Right atrium auricular region (tissue), 2 donors: ENCODE data around the gene COX5A. TPM values are rescaled to one million over a fixed set of nuclear protein-coding genes. Genes with fewer than 3 reads are reported as not detected.
"Not testable (repeated sequence)": the region's sequence is repeated elsewhere in the genome, so short reads cannot be mapped to it uniquely, and the experiment has no call there.

Experiments used
- DNase-seq: peaks from one replicate; pipeline ENCODE4 v3.0.0-alpha.2; 2019; ENCODE audit warnings: low spot score
- H3K27ac ChIP-seq, 2 donors: fragments of 200-600 bp; sonication (generic); 1 replicate in 1 of 2; 2 replicates in 1 of 2; pipeline ENCODE4 v1.5.1; 2016 to 2019
- H3K27me3 ChIP-seq, 2 donors: fragments of 200-600 bp; sonication (generic); one replicate each; pipeline versions ENCODE4 v1.5.1 to v1.6.0; 2017 to 2019
- H3K36me3 ChIP-seq: fragments of 200-600 bp; sonication (generic); one replicate; pipeline ENCODE4 v1.5.1; 2016
- H3K4me1 ChIP-seq, 2 donors: fragments of 200-600 bp; sonication (generic); one replicate each; pipeline versions ENCODE4 v1.5.1 to v1.6.0; 2017 to 2019
- H3K4me3 ChIP-seq, 2 donors: fragments of 200-600 bp; sonication (generic); 1 replicate in 1 of 2; 2 replicates in 1 of 2; pipeline ENCODE4 v1.5.1; 2017 to 2019; ENCODE audit warnings: mild to moderate bottlenecking in 1 of 2, moderate library complexity in 1 of 2
- H3K9me3 ChIP-seq, 2 donors: fragments of 200-600 bp; sonication (generic); one replicate each; pipeline ENCODE4 v1.5.1; 2019
- total RNA-seq, 2 donors: library from RNA; depleted of rRNA; stranded (reverse); fragments of >200 nt; gene quantifications; one replicate each; pipeline ENCODE4 v1.1.0, GENCODE V29; 2016
- TF ChIP-seq, protein P1 (sequence below), 2 donors: fragments of 200-600 bp; sonication (generic); IDR thresholded peaks; one replicate each; pipeline ENCODE4 v1.5.1; 2019; ENCODE audit warnings: antibody characterized with exemption in 2 of 2

The COX5A gene
- total RNA-seq, 2 donors from 2014 or later, result 399 to 869 TPM

- peak overlapping the region; percentile 43 to 66 for H3K4me3 ChIP-seq
- H3K27me3 ChIP-seq, result no peaks in the 10 kb centered on the region
Observed at GRCh38 chr15:74955017-74955416, 17.1 kb upstream of the COX5A start.

GRCh38 chr15:74954515-74954914, 16.6 kb upstream of the COX5A start:
- TF ChIP-seq, protein P1, sequence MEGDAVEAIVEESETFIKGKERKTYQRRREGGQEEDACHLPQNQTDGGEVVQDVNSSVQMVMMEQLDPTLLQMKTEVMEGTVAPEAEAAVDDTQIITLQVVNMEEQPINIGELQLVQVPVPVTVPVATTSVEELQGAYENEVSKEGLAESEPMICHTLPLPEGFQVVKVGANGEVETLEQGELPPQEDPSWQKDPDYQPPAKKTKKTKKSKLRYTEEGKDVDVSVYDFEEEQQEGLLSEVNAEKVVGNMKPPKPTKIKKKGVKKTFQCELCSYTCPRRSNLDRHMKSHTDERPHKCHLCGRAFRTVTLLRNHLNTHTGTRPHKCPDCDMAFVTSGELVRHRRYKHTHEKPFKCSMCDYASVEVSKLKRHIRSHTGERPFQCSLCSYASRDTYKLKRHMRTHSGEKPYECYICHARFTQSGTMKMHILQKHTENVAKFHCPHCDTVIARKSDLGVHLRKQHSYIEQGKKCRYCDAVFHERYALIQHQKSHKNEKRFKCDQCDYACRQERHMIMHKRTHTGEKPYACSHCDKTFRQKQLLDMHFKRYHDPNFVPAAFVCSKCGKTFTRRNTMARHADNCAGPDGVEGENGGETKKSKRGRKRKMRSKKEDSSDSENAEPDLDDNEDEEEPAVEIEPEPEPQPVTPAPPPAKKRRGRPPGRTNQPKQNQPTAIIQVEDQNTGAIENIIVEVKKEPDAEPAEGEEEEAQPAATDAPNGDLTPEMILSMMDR (IDR thresholded peaks at IDR 0.05), result no peak
- H3K9me3 ChIP-seq, result no peaks in the 10 kb centered on the region
- no peaks in the 10 kb centered on the region for H3K27me3 ChIP-seq
- H3K4me3 ChIP-seq, result peak overlapping the region in 1 of 2 donors; percentile 66
- H3K36me3 ChIP-seq, result no peaks in the 10 kb centered on the region
- peaks cover 0 to 57% of the 10 kb centered on the region in 2 donors for H3K4me1 ChIP-seq
- H3K27ac ChIP-seq, result peak overlapping the region in 1 of 2 donors; percentile 74
- DNase-seq, result no peak

More at GRCh38 chr15:74955017-74955416, 17.1 kb upstream of the COX5A start:
- no peaks in the 10 kb centered on the region for H3K9me3 ChIP-seq
- H3K36me3 ChIP-seq, result no peaks in the 10 kb centered on the region
- TF ChIP-seq, protein P1 (IDR thresholded peaks at IDR 0.05), result no peak
- DNase-seq, result no peak
- H3K27ac ChIP-seq, result peak overlapping the region in 1 of 2 donors; percentile 74
- peaks cover 0 to 62% of the 10 kb centered on the region in 2 donors for H3K4me1 ChIP-seq

- TF ChIP-seq, protein P1 (IDR thresholded peaks at IDR 0.05), result no peak
- Histone ChIP-seq H3K4me3 (no peak overlapping the region), H3K27me3 (no peaks in the 10 kb centered on the region), H3K36me3 (no peaks in the 10 kb centered on the region), H3K9me3 (no peaks in the 10 kb centered on the region), H3K27ac (no peak overlapping the region), H3K4me1 (peaks cover 0 to 27% of the 10 kb centered on the region in 2 donors)
- DNase-seq, result no peak
Observed at GRCh38 chr15:74951006-74951405, 13.1 kb upstream of the COX5A start.

DNA sequence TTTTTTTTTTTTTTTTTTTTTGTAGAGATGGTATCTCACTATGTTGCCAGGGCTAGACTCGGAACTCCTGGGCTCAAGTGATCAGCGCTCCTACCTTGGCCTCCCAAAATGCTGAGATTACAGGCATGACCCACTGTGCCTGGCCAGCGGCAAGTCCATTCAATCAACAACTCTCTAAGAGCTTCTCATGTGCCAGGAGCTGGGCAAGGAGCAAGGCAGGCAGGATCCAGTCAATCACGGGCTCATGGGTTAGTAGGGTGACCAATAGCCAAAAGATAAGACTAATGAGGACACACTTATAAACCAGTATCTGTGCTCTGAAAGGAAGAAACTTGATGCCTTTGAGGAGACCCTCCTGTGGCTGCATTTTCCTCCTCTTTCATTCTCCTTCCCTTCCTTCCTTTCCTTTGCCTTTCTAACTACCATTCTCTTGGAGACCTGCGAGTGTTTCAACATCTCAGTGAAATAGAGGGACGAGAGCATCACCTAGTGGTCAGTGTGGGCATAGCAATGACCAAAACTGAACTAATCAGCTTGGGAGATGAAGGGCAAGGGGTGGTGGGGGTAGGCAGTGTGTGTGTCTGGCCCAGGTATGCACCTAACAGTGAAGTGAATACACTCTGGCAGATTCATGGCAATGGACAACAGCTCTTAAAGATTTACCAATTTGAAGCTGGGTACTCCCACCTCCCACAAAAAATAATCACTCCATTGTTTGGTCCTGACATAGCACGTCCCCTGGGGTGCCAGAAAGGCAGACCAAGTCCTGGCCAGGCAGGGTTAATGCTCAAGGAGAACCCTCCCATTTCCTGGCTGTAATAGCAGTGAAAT, 12.4 kb upstream of the COX5A start:
- Histone ChIP-seq H3K4me3 (no peak overlapping the region), H3K9me3 (no peaks in the 10 kb centered on the region), H3K4me1 (peaks cover 0 to 19% of the 10 kb centered on the region in 2 donors), H3K27ac (no peak overlapping the region), H3K36me3 (no peaks in the 10 kb centered on the region), H3K27me3 (no peaks in the 10 kb centered on the region)
- TF ChIP-seq, protein P1 (IDR thresholded peaks at IDR 0.05), result peak; percentile 98 to 99
- DNase-seq, result peak; percentile 86

DNA sequence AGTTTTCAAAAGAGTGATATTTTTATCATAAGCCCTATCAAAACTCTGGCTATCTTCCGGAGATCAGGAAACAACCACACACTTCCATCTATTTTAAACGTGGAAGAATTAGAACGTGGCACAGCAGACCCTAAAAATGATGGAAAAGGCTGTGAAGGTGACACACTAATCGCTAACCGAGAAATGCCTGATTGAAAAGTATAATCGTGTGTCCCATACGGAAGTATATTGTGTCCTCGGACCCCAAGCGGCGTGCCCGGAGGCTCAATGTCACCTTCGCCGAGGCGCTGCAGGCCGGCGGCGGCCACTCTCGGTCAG, 642 bp downstream of the COX5A start:
- H3K27ac ChIP-seq, result peak overlapping the region; percentile 97 to 98
- H3K4me1 ChIP-seq, result peaks cover 0 to 40% of the 10 kb centered on the region in 2 donors
- H3K27me3 ChIP-seq, result no peaks in the 10 kb centered on the region
- peak overlapping the region; percentile 91 to 97 for H3K4me3 ChIP-seq
- DNase-seq, result no peak
- H3K9me3 ChIP-seq, result no peaks in the 10 kb centered on the region
- H3K36me3 ChIP-seq, result no peaks in the 10 kb centered on the region
- TF ChIP-seq, protein P1 (IDR thresholded peaks at IDR 0.05), result no peak

DNA sequence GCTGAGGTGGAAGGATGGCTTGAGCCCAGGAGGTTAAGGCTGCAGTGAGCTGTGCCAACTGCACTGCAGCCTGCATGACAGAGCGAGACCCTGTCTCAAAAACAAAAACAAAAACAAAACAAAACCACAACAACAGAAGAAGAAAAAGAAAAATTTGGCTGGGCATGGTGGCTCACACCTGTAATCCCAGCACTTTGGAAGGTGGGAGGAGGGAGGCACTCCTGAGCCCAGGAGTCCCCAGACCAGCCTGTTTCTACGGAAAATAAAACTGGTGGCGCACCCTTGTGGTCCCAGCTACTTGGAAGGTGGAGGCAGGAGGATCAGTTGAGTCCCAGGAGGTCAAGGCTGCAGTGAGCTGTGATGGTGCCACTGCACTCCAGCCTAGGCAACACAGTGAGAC, 2.7 kb downstream of the COX5A start:
- H3K27ac ChIP-seq, result peak overlapping the region in 1 of 2 donors; percentile 5

More for the DNA sequence above, 2.7 kb downstream of the COX5A start:
- not testable (repeated sequence) for H3K27me3 ChIP-seq, H3K36me3 ChIP-seq, H3K4me3 ChIP-seq, DNase-seq, H3K9me3 ChIP-seq
- H3K4me1 ChIP-seq, result peaks cover 0 to 40% of the 10 kb centered on the region in 2 donors
